Measurements from ENCODE around the gene WASL.

DNA sequence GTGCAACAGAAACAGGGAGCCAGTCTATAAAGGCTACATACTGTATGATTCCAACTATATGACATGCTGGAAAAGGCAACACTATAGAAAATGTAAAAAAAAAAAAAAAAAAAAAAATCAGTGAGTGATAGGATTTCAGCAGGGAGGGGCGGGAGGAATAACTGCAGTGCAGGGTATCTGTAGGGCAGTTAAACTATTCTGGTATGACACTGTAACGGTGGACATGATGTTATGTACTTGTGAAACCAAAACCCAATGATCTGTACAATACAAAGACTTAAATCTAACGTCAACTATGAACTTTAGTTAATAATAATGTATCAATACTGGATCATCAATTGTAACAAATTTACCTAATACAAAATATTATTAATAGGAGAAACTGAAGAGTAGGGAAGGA lies 14.3 kb downstream of the WASL start:
- TF ChIP-seq, protein P1, sequence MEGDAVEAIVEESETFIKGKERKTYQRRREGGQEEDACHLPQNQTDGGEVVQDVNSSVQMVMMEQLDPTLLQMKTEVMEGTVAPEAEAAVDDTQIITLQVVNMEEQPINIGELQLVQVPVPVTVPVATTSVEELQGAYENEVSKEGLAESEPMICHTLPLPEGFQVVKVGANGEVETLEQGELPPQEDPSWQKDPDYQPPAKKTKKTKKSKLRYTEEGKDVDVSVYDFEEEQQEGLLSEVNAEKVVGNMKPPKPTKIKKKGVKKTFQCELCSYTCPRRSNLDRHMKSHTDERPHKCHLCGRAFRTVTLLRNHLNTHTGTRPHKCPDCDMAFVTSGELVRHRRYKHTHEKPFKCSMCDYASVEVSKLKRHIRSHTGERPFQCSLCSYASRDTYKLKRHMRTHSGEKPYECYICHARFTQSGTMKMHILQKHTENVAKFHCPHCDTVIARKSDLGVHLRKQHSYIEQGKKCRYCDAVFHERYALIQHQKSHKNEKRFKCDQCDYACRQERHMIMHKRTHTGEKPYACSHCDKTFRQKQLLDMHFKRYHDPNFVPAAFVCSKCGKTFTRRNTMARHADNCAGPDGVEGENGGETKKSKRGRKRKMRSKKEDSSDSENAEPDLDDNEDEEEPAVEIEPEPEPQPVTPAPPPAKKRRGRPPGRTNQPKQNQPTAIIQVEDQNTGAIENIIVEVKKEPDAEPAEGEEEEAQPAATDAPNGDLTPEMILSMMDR (IDR thresholded peaks at IDR 0.05; ENCODE audit: low read length) = no peak
- TF ChIP-seq EZH2 (IDR thresholded peaks at IDR 0.05; ENCODE audit: borderline replicate concordance, low read length) = no peak
